ENCODE measurements around the gene KLHL25.

- TF ChIP-seq CTCF (IDR thresholded peaks at IDR 0.05; ENCODE audit: low read depth, low read length, poor library complexity, severe bottlenecking), result no peak
- no peak for TF ChIP-seq EZH2phosphoT487 (IDR thresholded peaks at IDR 0.05; ENCODE audit: borderline replicate concordance, low read length)
Observed at GRCh38 chr15:85763673-85764633, 30.8 kb downstream of the KLHL25 start.

Data from DOHH2 (cell line).